Prostate gland (tissue), 2 donors: ENCODE measurements around the gene SRXN1. TPM values are rescaled to one million over a fixed set of nuclear protein-coding genes. Genes with fewer than 3 reads are reported as not detected.

Source experiments
- DNase-seq: peaks from one replicate; pipeline ENCODE4 v3.0.0-alpha.2; 2019; ENCODE audit warnings: low spot score
- H3K27ac ChIP-seq, 2 donors: fragments of 200-600 bp; sonication (generic); 2 replicates each; pipeline ENCODE4 v1.5.1; 2017 to 2019
- H3K27me3 ChIP-seq: fragments of 200-600 bp; sonication (generic); replicated peaks from 2 replicates; pipeline ENCODE4 v1.5.1; 2019; ENCODE audit not compliant: insufficient read depth
- H3K36me3 ChIP-seq, 2 donors: fragments of 200-600 bp; sonication (generic); 1 replicate in 1 of 2; 2 replicates in 1 of 2; pipeline versions ENCODE4 v1.5.1 to v1.8.1; 2017 to 2019
- H3K4me1 ChIP-seq: fragments of 200-600 bp; sonication (generic); replicated peaks from 2 replicates; pipeline ENCODE4 v1.5.1; 2019
- H3K4me3 ChIP-seq, 2 donors: fragments of 200-600 bp; sonication (generic); 2 replicates each; pipeline ENCODE4 v1.5.1; 2017 to 2019
- H3K9me3 ChIP-seq: fragments of 200-600 bp; sonication (generic); 2 replicates; pipeline ENCODE4 v1.5.1; 2017
- POLR2A ChIP-seq: fragments of 450-650 bp; IDR thresholded peaks from one replicate; pipeline ENCODE4 v1.6.1; 2016; ENCODE audit warnings: antibody characterized with exemption, mild to moderate bottlenecking
- POLR2AphosphoS5 ChIP-seq: sonication (generic); formaldehyde crosslinking; IDR thresholded peaks from one replicate; pipeline ENCODE4 v1.6.1; 2017; ENCODE audit warnings: antibody characterized with exemption
- WGBS: methylation state at CpG from one replicate; pipeline ENCODE4 v1.1.5; 2018; 5-methylcytosine and 5-hydroxymethylcytosine counted together
- intact Hi-C: fragments of 100-400 bp; cut with DNase I; formaldehyde crosslinking; loops from one replicate; pipeline ENCODE4 v1.14.2; 2022
- total RNA-seq, 2 donors: library from RNA; depleted of rRNA; stranded (reverse); fragments of >200 nt; gene quantifications; one replicate each; pipeline ENCODE4 v1.1.0, GENCODE V29; 2016
- TF ChIP-seq, protein P1 (sequence below), 4 experiments: fragments of 200-600 bp in 2 of 4; fragments of 450-650 bp in 2 of 4; sonication (generic) in 2 of 4; IDR thresholded peaks; 1 replicate in 3 of 4; 2 replicates in 1 of 4; pipeline ENCODE4 v1.5.1; 2016 to 2019; ENCODE audit warnings: antibody characterized with exemption in 4 of 4, mild to moderate bottlenecking in 2 of 4, moderate library complexity in 2 of 4

The SRXN1 gene
- total RNA-seq, 2 donors from 2014 or later, result 33.6 to 41.4 TPM

DNA sequence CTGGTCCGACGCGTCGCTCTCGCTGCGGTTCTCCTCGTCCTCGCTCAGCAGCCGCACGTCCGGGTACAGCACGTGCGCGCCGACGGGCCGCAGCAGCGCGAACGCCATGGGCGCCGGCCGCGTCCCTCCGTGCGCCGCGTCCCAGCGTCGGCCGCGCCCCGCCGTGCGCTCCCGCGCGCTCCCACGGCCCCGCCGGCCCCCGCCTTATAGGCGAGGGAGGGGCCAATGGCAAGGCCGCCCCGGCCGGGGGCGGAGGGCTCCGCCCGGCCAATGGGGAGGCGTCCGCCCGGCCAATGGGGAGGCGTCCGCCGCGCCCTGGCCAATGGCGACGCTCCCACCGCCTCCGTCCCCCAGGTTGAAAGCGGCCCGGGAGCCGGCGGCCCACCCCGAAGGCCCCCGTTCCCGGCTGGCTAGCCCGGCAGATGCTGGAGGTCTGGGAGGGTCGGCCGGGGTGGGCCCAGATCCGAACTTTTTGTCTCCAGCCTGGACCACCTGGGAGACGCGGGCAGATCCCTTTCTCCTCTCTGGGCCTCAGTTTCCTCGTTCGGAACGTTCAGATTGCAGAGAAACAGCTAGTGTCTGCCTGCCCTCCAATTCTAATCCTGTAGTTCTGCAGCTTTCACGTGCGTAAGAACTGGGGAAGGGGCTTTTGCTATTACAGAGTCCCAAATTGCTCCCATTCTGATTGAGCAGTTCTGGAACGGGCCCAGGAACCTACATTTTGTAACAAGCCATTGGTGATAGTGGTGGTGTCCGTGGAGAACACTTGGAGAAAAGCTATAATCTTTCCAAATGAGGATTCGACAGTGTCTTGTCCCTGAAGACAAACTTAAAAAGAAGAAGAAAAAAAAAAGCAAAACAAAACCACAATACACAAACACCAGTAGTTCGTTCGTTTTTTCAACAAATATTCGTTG is 42.6 kb downstream of the SRXN1 start, which contains the start of gene TCF15:
Gene TCF15 (minus strand): TSS at position 180 of the 917 bp plus-strand sequence. CDS start 72 bp downstream, at position 108.
- intact Hi-C loops, result no loop called here
- no peak for DNase-seq
- no peaks in the 10 kb centered on the region for H3K9me3 ChIP-seq
- H3K4me1 ChIP-seq, result no peaks in the 10 kb centered on the region
- no peak within 1 kb of the TSS for H3K27ac ChIP-seq
- no peak within 1 kb of the TSS for H3K4me3 ChIP-seq
- no peak for TF ChIP-seq POLR2A
- peaks cover 2% of the 10 kb centered on the region for H3K27me3 ChIP-seq
- H3K36me3 ChIP-seq, result no peaks in the 10 kb centered on the region
- 8% methylated on average over 61 of the region's 84 CpGs for WGBS

DNA sequence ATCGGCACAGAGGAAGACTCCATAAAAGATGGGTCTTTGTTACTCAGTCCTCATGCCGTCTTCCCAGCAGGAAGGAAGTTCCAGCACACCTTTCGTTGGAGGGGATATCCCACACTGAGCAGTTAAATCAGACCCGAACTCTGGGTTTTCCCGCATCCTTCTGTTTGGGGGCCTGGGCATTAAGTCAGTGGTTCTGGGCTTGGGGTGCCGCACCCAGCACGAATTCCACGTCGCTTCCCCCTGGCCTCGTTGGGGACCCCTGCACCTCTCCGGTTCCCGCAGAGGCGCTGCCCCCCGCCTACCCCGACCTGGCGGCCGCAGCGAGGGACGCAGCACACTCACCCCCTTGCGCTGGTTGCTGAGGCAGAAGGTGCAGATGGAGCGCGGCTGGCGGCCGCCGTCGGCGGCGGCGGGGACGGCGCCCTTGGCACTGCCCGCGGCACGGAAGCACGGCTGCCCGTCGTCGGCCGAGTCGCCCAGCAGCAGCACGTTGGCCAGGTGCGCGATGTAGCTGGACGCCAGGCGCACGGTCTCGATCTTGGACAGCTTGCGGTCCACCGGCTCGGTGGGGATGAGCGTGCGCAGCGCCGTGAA is 43.5 kb downstream of the SRXN1 start:
- 18% methylated on average over 22 of the region's 54 CpGs for WGBS
- peaks cover 2% of the 10 kb centered on the region for H3K27me3 ChIP-seq
- DNase-seq, result no peak
- H3K4me3 ChIP-seq, result no peak overlapping the region
- H3K36me3 ChIP-seq, result no peaks in the 10 kb centered on the region
- no peaks in the 10 kb centered on the region for H3K9me3 ChIP-seq
- intact Hi-C loops, result no loop called here
- no peak overlapping the region for H3K27ac ChIP-seq
- no peaks in the 10 kb centered on the region for H3K4me1 ChIP-seq
- TF ChIP-seq POLR2A (no peak), POLR2AphosphoS5 (no peak)
- TF ChIP-seq, protein P1, sequence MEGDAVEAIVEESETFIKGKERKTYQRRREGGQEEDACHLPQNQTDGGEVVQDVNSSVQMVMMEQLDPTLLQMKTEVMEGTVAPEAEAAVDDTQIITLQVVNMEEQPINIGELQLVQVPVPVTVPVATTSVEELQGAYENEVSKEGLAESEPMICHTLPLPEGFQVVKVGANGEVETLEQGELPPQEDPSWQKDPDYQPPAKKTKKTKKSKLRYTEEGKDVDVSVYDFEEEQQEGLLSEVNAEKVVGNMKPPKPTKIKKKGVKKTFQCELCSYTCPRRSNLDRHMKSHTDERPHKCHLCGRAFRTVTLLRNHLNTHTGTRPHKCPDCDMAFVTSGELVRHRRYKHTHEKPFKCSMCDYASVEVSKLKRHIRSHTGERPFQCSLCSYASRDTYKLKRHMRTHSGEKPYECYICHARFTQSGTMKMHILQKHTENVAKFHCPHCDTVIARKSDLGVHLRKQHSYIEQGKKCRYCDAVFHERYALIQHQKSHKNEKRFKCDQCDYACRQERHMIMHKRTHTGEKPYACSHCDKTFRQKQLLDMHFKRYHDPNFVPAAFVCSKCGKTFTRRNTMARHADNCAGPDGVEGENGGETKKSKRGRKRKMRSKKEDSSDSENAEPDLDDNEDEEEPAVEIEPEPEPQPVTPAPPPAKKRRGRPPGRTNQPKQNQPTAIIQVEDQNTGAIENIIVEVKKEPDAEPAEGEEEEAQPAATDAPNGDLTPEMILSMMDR (IDR thresholded peaks at IDR 0.05), result no peak

DNA sequence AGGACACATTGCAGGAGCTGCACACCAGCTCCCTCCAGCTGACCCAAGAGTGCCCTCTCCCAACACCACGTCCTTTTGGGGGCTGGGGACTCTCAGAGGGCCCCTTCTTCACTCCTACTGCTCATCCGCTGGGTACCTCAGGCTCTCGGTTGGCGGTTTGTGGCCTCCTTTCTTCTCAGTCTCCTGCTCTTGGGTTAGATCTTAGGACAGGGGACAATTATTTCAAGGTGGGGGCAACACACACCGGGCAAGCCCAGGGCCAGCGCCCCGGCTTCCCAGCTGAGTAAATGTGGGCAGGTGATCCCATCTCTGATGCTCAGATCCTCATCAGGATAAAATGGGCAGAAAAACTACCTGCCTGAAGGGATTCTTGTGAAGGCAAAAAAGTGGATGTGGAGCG is 44.0 kb downstream of the SRXN1 start:
- Histone ChIP-seq H3K36me3 (no peaks in the 10 kb centered on the region), H3K27me3 (peaks cover 2% of the 10 kb centered on the region), H3K27ac (no peak overlapping the region), H3K4me1 (no peaks in the 10 kb centered on the region), H3K9me3 (no peaks in the 10 kb centered on the region), H3K4me3 (no peak overlapping the region)
- TF ChIP-seq, protein P1 (IDR thresholded peaks at IDR 0.05), result no peak
- no peak for TF ChIP-seq POLR2AphosphoS5
- TF ChIP-seq POLR2A, result no peak
- no peak for DNase-seq
- 76% methylated on average over 8 of the region's 8 CpGs for WGBS
- intact Hi-C loops, result no loop called here

DNA sequence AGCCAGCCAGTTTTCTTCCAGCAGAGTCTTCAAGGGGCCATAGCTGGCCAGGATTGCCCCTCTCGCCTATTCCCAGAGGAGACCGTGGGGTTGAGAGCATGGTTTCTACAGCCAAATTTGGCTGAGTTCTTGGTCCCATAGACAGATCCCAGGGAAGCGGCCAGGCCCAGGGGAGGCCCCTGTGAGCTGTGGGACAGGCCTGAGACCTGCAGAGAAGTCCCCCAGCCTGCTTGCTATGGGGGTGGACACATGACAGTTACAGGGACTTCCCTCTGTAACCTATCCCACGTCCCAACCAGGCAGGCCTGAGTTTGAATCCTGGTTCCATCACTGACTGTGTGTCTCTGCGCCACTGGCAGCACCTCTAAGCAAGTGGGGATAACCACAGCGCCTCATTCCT is 45.5 kb downstream of the SRXN1 start:
- H3K27me3 ChIP-seq, result peaks cover 2% of the 10 kb centered on the region
- intact Hi-C loops, result no loop called here
- 88% methylated on average over 6 of the region's 6 CpGs for WGBS
- no peaks in the 10 kb centered on the region for H3K36me3 ChIP-seq
- H3K4me1 ChIP-seq, result no peaks in the 10 kb centered on the region
- no peaks in the 10 kb centered on the region for H3K9me3 ChIP-seq
- DNase-seq, result no peak
- TF ChIP-seq, protein P1 (IDR thresholded peaks at IDR 0.05), result no peak
- TF ChIP-seq POLR2A (no peak), POLR2AphosphoS5 (no peak)
- H3K27ac ChIP-seq, result no peak overlapping the region
- H3K4me3 ChIP-seq, result no peak overlapping the region

DNA sequence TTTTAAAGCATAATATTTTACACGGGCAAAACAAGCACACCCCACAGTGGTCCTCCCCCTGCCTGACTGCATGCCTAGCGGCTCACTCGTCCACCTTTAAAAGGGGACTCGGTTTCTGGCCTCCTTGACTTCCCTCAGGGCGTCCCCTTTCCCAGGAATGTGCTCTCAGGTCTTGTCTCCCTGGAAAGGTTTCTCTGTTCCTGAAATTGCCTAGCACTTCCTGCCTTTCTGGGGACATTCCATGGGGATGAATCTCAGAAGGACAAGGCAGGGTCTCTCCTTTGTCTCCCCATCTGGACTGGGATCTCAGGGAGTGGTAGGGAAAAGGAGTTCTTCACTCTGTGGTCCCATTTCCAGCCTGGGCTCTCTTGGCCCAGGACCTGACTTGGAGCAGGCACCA is 47.8 kb downstream of the SRXN1 start:
- intact Hi-C loops, result no loop called here
- Histone ChIP-seq H3K4me3 (no peak overlapping the region), H3K27ac (no peak overlapping the region), H3K4me1 (no peaks in the 10 kb centered on the region), H3K36me3 (no peaks in the 10 kb centered on the region), H3K9me3 (no peaks in the 10 kb centered on the region), H3K27me3 (no peaks in the 10 kb centered on the region)
- WGBS, result 64% methylated on average over 5 of the region's 5 CpGs
- no peak for DNase-seq
- no peak for TF ChIP-seq POLR2AphosphoS5
- TF ChIP-seq, protein P1 (IDR thresholded peaks at IDR 0.05), result no peak
- no peak for TF ChIP-seq POLR2A
